WERI-Rb-1 (cell line): Measurements from ENCODE around the gene HCFC1.

Experiments used
- DNase-seq: peaks from one replicate; pipeline ENCODE4 v3.0.0-alpha.2; 2020
- H3K27ac ChIP-seq: fragments of 250-450 bp; sonication (Bioruptor Pico); 2 replicates; pipeline ENCODE4 v1.5.1; 2020; ENCODE audit warnings: mild to moderate bottlenecking, moderate library complexity
- H3K27me3 ChIP-seq: fragments of 250-450 bp; sonication (Bioruptor Pico); 2 replicates; pipeline ENCODE4 v1.5.1; 2021; ENCODE audit warnings: mild to moderate bottlenecking, low read depth, moderate library complexity; ENCODE audit not compliant: insufficient read depth, severe bottlenecking
- H3K36me3 ChIP-seq: fragments of 250-450 bp; sonication (Bioruptor Pico); 2 replicates; pipeline ENCODE4 v1.5.1; 2020; ENCODE audit warnings: mild to moderate bottlenecking, moderate library complexity
- H3K4me3 ChIP-seq: 2 replicates; pipeline ENCODE4 v1.5.1; 2011; ENCODE audit warnings: low read depth, mild to moderate bottlenecking, control low read depth, low read length
- H3K9me3 ChIP-seq: fragments of 250-450 bp; sonication (Bioruptor Pico); 2 replicates; pipeline ENCODE4 v1.5.1; 2021; ENCODE audit warnings: mild to moderate bottlenecking, moderate library complexity; ENCODE audit not compliant: severe bottlenecking
- CTCF ChIP-seq: IDR thresholded peaks from 2 replicates; pipeline ENCODE4 v1.5.1; 2011; ENCODE audit warnings: low read depth, mild to moderate bottlenecking, control low read depth, inconsistent platforms, low read length

Gene HCFC1

GRCh38 chrX:154018518-154019060 lies 47.0 kb upstream of the HCFC1 start:
- Histone ChIP-seq H3K27ac (peak overlapping the region; percentile 82), H3K9me3 (no peaks in the 10 kb centered on the region), H3K27me3 (peaks cover 10% of the 10 kb centered on the region), H3K4me3 (peak overlapping the region; percentile 69), H3K36me3 (peaks cover 43% of the 10 kb centered on the region)
- no peak for TF ChIP-seq CTCF
- DNase-seq, result no peak

- H3K9me3 ChIP-seq, result no peaks in the 10 kb centered on the region
- no peak for DNase-seq
- peak overlapping the region; percentile 82 for H3K27ac ChIP-seq
- no peak for TF ChIP-seq CTCF
- peaks cover 10% of the 10 kb centered on the region for H3K27me3 ChIP-seq
- H3K36me3 ChIP-seq, result peaks cover 45% of the 10 kb centered on the region
- H3K4me3 ChIP-seq, result no peak overlapping the region
Observed at GRCh38 chrX:154017766-154018517, 46.3 kb upstream of the HCFC1 start.

GRCh38 chrX:154016366-154017076 lies 44.9 kb upstream of the HCFC1 start:
- peaks cover 10% of the 10 kb centered on the region for H3K27me3 ChIP-seq
- TF ChIP-seq CTCF, result no peak
- no peak overlapping the region for H3K4me3 ChIP-seq
- H3K9me3 ChIP-seq, result no peaks in the 10 kb centered on the region
- no peak overlapping the region for H3K27ac ChIP-seq
- peaks cover 59% of the 10 kb centered on the region for H3K36me3 ChIP-seq
- no peak for DNase-seq

- peaks cover 67% of the 10 kb centered on the region for H3K36me3 ChIP-seq
Observed at GRCh38 chrX:154015581-154016264, 44.1 kb upstream of the HCFC1 start.

More at GRCh38 chrX:154015581-154016264, 44.1 kb upstream of the HCFC1 start:
- Histone ChIP-seq H3K4me3 (no peak overlapping the region), H3K27ac (no peak overlapping the region), H3K9me3 (no peaks in the 10 kb centered on the region), H3K27me3 (peaks cover 10% of the 10 kb centered on the region)
- no peak for DNase-seq
- TF ChIP-seq CTCF, result no peak
